K562 (cell line): Measurements from ENCODE around the gene CUL4B. TPM values are rescaled to one million over a fixed set of nuclear protein-coding genes. Genes with fewer than 3 reads are reported as not detected.

Experiments
- BMI1 ChIP-seq: fragments of 150-350 bp; IDR thresholded peaks from 2 replicates; pipeline ENCODE4 v1.6.1; 2014; ENCODE audit warnings: low read length
- DLX4 ChIP-seq: fragments of 250-450 bp; sonication (Bioruptor Pico); IDR thresholded peaks from 2 replicates; pipeline ENCODE4 v1.6.1; 2021; ENCODE audit warnings: mild to moderate bottlenecking
- E4F1 ChIP-seq: fragments of 250-450 bp; sonication (Bioruptor Pico); IDR thresholded peaks from 2 replicates; pipeline ENCODE4 v1.5.0; 2021; ENCODE audit warnings: mild to moderate bottlenecking, borderline replicate concordance
- ESRRB ChIP-seq: fragments of 250-450 bp; sonication (Bioruptor Pico); IDR thresholded peaks from 2 replicates; pipeline ENCODE4 v1.5.0; 2020; ENCODE audit warnings: mild to moderate bottlenecking, moderate library complexity, borderline replicate concordance
- ETS1 ChIP-seq: conservative IDR thresholded peaks from 2 replicates; pipeline ENCODE4 v1.6.1; 2011; ENCODE audit warnings: low read depth, mild to moderate bottlenecking, low read length; ENCODE audit not compliant: control insufficient read depth
- KDM4B ChIP-seq, 2 experiments: fragments of 450-650 bp in 1 of 2; sonication (generic) in 1 of 2; IDR thresholded peaks; 2 replicates each; pipeline ENCODE4 v1.6.1; 2016 to 2017; ENCODE audit warnings: borderline replicate concordance in 2 of 2, antibody characterized with exemption in 1 of 2, low read depth in 1 of 2, mild to moderate bottlenecking in 1 of 2
- MBD1 ChIP-seq: fragments of 250-450 bp; sonication (Bioruptor Pico); IDR thresholded peaks from 2 replicates; pipeline ENCODE4 v1.8.0; 2022; ENCODE audit warnings: inconsistent platforms
- MITF ChIP-seq: IDR thresholded peaks from 2 replicates; pipeline ENCODE4 v1.6.1; 2014; ENCODE audit warnings: antibody characterized with exemption
- RBM34 ChIP-seq: fragments of 200-400 bp; formaldehyde crosslinking; IDR thresholded peaks from 2 replicates; pipeline ENCODE4 v1.6.1; 2018; ENCODE audit warnings: low read length, borderline replicate concordance; ENCODE audit not compliant: insufficient read depth
- SMAD2 ChIP-seq: fragments of 150-350 bp; IDR thresholded peaks from 2 replicates; pipeline ENCODE4 v1.6.1; 2014; ENCODE audit warnings: low read depth, mild to moderate bottlenecking, low read length
- SMARCC2 ChIP-seq: fragments of 450-650 bp; IDR thresholded peaks from 2 replicates; pipeline ENCODE4 v1.6.1; 2017; ENCODE audit warnings: antibody characterized with exemption, moderate library complexity, mild to moderate bottlenecking, low read depth
- ZBTB9 ChIP-seq: fragments of 450-650 bp; formaldehyde crosslinking; IDR thresholded peaks from 2 replicates; pipeline ENCODE4 v1.4.0; 2020; ENCODE audit warnings: mild to moderate bottlenecking, moderate library complexity
- ZNF639 ChIP-seq, 2 experiments: fragments of 200-800 bp in 1 of 2; sonication (Bioruptor generic) in 1 of 2; sonication (generic) in 1 of 2; formaldehyde crosslinking in 1 of 2; IDR thresholded peaks in 1 of 2; conservative IDR thresholded peaks in 1 of 2; 2 replicates each; pipeline versions ENCODE4 v1.5.0 to v1.6.1; 2016 to 2020; ENCODE audit warnings: missing compliant biosample characterization in 1 of 2, missing genetic modification characterization in 1 of 2, missing genetic modification reagents in 1 of 2
- ZNF695 ChIP-seq: fragments of 450-650 bp; formaldehyde crosslinking; IDR thresholded peaks from 2 replicates; pipeline ENCODE4 v1.4.0; 2020; ENCODE audit warnings: mild to moderate bottlenecking, moderate library complexity
- polyA plus RNA-seq, 8 experiments: library from polyadenylated mRNA; depleted of rRNA in 4 of 8; stranded (reverse) in 5 of 8; unstranded in 3 of 8; fragments of >200 nt; fragmentation: Nextera tagmentation in 2 of 8; fragmentation: Illumina TruSeq in 1 of 8; extraction: Ambion mirVana in 2 of 8; extraction: Trizol in 1 of 8; gene quantifications; 2 replicates each; pipeline versions ENCODE4 v1.2.1 to v1.2.3, GENCODE V29; 2011 to 2014; ENCODE audit warnings: inconsistent platforms in 1 of 8, missing spikeins in 1 of 8
- total RNA-seq, 7 experiments: library from RNA; depleted of rRNA in 6 of 7; stranded (reverse); fragments of >200 nt in 6 of 7; fragmentation: Illumina TruSeq in 2 of 7; extraction: Trizol in 2 of 7; gene quantifications; 2 replicates each; pipeline versions ENCODE4 v1.2.1 to v1.2.3, GENCODE V29; 2011 to 2021; ENCODE audit warnings: low replicate concordance in 1 of 7

Gene CUL4B
- total and polyA plus RNA-seq, 9 of the 15 experiments (the other 6 are each of a cell fraction or from before 2014, with no cell fraction given), result 15.0 to 41.7 (median 37.5) TPM

GRCh38 chrX:120561634-120562568, 1.1 kb upstream of the CUL4B start (continued):
- TF ChIP-seq ETS1 (no peak), DLX4 (CRISPR knock-in tag) (no peak), ZBTB9 (CRISPR knock-in tag) (no peak), SMARCC2 (no peak), E4F1 (CRISPR knock-in tag) (no peak), KDM4B (IDR thresholded peaks at IDR 0.05; ENCODE audit: borderline replicate concordance in 2 of 2, low read depth in 1 of 2) (no peak), BMI1 (no peak), MITF (no peak), ZNF695 (CRISPR knock-in tag) (no peak), ZNF639 (CRISPR knock-in tag; conservative IDR thresholded peaks at IDR 0.05 in 1 of 2, IDR thresholded peaks at IDR 0.05 in 1 of 2) (0 out of 4 replicates have a peak, but pooled peaks of 1 of the 2 experiments have one; percentile 19), SMAD2 (no peak), MBD1 (CRISPR knock-in tag) (no peak), RBM34 (no peak), ESRRB (CRISPR knock-in tag) (no peak)
